Measurements from ENCODE around the gene PDE7B.

DNA sequence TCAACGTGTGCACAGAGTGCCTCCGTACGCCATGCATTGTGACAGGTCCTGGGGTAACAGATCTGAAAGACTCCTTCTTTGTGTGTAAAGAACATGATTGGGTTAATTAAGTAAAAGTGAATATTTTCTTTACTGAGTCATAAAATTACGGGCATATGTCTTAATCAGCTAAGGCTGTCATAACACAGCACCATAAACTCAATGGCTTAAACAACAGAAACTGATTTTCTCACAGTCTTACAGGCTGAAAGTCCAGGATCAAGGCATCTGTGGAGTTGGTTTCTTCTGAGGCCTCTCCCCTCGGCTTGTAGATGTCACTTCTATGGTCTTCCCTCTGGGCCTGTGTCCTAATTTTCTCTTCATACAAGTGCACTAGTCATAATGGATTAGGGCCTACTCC, 221.7 kb downstream of the PDE7B start:
- TF ChIP-seq CTCF (IDR thresholded peaks at IDR 0.05; ENCODE audit: low read depth, low read length, missing input control) (no peak), GABPA (IDR thresholded peaks at IDR 0.05 in 1 of 2, conservative IDR thresholded peaks at IDR 0.05 in 1 of 2) (no peak), YY1 (IDR thresholded peaks at IDR 0.05) (no peak)
